ENCODE results near the gene UGT1A1.

The UGT1A1 gene

DNA sequence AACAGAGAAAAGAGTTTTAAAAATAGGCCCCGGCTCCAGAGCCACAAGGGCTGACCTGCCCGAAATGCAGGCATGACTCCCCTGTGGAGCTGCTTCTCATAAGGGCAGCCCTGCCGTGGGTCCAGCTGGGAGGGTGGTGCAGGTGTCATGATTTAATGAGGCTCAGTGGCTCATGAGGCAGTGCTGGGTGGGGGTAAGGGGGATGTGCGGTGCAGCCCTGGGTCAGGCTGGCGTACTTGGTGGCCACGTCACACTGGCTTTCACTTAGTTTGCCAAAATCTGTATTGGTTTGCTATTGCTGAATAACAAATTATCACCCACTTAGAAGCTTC lies 60.7 kb downstream of the UGT1A1 start:
- no peak overlapping the region for H2BK5ac ChIP-seq (ENCODE audit: low read depth, low read length, poor library complexity, severe bottlenecking)
- peaks cover 21 to 27% of the 10 kb centered on the region in 2 experiments for H3K27me3 ChIP-seq (ENCODE audit: control insufficient read depth in 1 of 2, insufficient read depth in 1 of 2, low read length in 2 of 2)
- no peak overlapping the region for H3K14ac ChIP-seq (ENCODE audit: low read length in 2 of 2)
- no peak overlapping the region for H2BK12ac ChIP-seq (ENCODE audit: low read length in 2 of 2)
- no peak overlapping the region for H3K4ac ChIP-seq (ENCODE audit: low read depth in 1 of 2, low read length in 2 of 2)
- no peak overlapping the region for H4K91ac ChIP-seq (ENCODE audit: low read length)
- H3K36me3 ChIP-seq (ENCODE audit: control insufficient read depth in 1 of 2, insufficient read depth in 2 of 2, low read depth in 1 of 2, low read length in 2 of 2): no peaks in the 10 kb centered on the region
- H2AK5ac ChIP-seq (ENCODE audit: low read length, severe bottlenecking): no peak overlapping the region
- no peak overlapping the region for H2BK15ac ChIP-seq (ENCODE audit: low read depth, poor library complexity, severe bottlenecking)
- no peak overlapping the region for H3K27ac ChIP-seq (ENCODE audit: low read length, poor library complexity, severe bottlenecking)
- DNase-seq: no peak
- H2AFZ ChIP-seq (ENCODE audit: low read depth, low read length): no peak overlapping the region
- H3K23ac ChIP-seq (ENCODE audit: low read length in 2 of 2): no peak overlapping the region
- H3K4me3 ChIP-seq (ENCODE audit: insufficient read depth in 1 of 2, low read depth in 1 of 2, low read length in 2 of 2): no peak overlapping the region
- no peak overlapping the region for H2BK120ac ChIP-seq (ENCODE audit: low read depth, low read length)
- H3K18ac ChIP-seq (ENCODE audit: low read depth in 1 of 2, low read length in 2 of 2): no peak overlapping the region
- H3K79me1 ChIP-seq (replicated peaks; ENCODE audit: low read length, poor library complexity, severe bottlenecking): no peaks in the 10 kb centered on the region
- 81% methylated on average over 3 of the region's 6 CpGs for WGBS
- H3K9ac ChIP-seq (ENCODE audit: low read length): no peak overlapping the region
- no peak overlapping the region for H4K8ac ChIP-seq (ENCODE audit: low read length)
- no peak overlapping the region for H3K4me2 ChIP-seq (ENCODE audit: low read length, poor library complexity, severe bottlenecking)
- H3K9me3 ChIP-seq (ENCODE audit: control insufficient read depth, low read length): no peaks in the 10 kb centered on the region
- H3K4me1 ChIP-seq (ENCODE audit: control insufficient read depth, insufficient read depth, low read depth, low read length): peaks cover 4% of the 10 kb centered on the region

DNA sequence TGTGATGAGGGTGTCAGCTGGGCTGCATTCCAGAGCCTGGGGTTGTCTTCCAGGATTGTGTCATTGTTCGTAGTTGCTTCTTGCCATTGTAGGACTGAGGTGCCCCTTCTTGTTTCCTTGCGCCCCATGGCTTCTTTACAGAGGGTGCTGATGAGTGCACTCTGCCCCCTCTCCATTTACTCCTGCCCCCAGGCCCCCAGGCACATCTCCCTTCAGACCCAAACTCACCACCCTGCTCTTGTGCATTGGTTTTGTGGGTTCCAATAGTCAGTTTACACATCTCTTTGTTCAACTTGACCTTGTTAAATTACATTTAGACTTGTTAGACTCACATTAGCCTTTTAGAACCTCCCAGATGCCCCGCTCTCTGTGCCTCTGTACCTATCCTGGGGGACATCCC lies 61.1 kb downstream of the UGT1A1 start:
- H3K27ac ChIP-seq (ENCODE audit: low read length, poor library complexity, severe bottlenecking): no peak overlapping the region
- H3K4ac ChIP-seq (ENCODE audit: low read depth in 1 of 2, low read length in 2 of 2): no peak overlapping the region
- H4K8ac ChIP-seq (ENCODE audit: low read length): no peak overlapping the region
- no peak overlapping the region for H2BK120ac ChIP-seq (ENCODE audit: low read depth, low read length)
- no peak overlapping the region for H3K23ac ChIP-seq (ENCODE audit: low read length in 2 of 2)
- no peak overlapping the region for H3K14ac ChIP-seq (ENCODE audit: low read length in 2 of 2)
- H3K4me2 ChIP-seq (ENCODE audit: low read length, poor library complexity, severe bottlenecking): no peak overlapping the region
- no peaks in the 10 kb centered on the region for H3K36me3 ChIP-seq (ENCODE audit: control insufficient read depth in 1 of 2, insufficient read depth in 2 of 2, low read depth in 1 of 2, low read length in 2 of 2)
- H3K79me1 ChIP-seq (replicated peaks; ENCODE audit: low read length, poor library complexity, severe bottlenecking): no peaks in the 10 kb centered on the region
- H2BK12ac ChIP-seq (ENCODE audit: low read length in 2 of 2): no peak overlapping the region
- H4K91ac ChIP-seq (ENCODE audit: low read length): no peak overlapping the region
- H2AFZ ChIP-seq (ENCODE audit: low read depth, low read length): no peak overlapping the region
- no peak overlapping the region for H3K18ac ChIP-seq (ENCODE audit: low read depth in 1 of 2, low read length in 2 of 2)
- H3K9me3 ChIP-seq (ENCODE audit: control insufficient read depth, low read length): no peaks in the 10 kb centered on the region
- no peak overlapping the region for H2AK5ac ChIP-seq (ENCODE audit: low read length, severe bottlenecking)
- WGBS: 87% methylated on average over 2 of the region's 3 CpGs
- DNase-seq: no peak
- no peak overlapping the region for H3K9ac ChIP-seq (ENCODE audit: low read length)
- no peak overlapping the region for H2BK15ac ChIP-seq (ENCODE audit: low read depth, poor library complexity, severe bottlenecking)
- H3K4me3 ChIP-seq (ENCODE audit: insufficient read depth in 1 of 2, low read depth in 1 of 2, low read length in 2 of 2): no peak overlapping the region
- no peak overlapping the region for H2BK5ac ChIP-seq (ENCODE audit: low read depth, low read length, poor library complexity, severe bottlenecking)
- H3K4me1 ChIP-seq (ENCODE audit: control insufficient read depth, insufficient read depth, low read depth, low read length): peaks cover 4% of the 10 kb centered on the region
- peaks cover 21 to 27% of the 10 kb centered on the region in 2 experiments for H3K27me3 ChIP-seq (ENCODE audit: control insufficient read depth in 1 of 2, insufficient read depth in 1 of 2, low read length in 2 of 2)

DNA sequence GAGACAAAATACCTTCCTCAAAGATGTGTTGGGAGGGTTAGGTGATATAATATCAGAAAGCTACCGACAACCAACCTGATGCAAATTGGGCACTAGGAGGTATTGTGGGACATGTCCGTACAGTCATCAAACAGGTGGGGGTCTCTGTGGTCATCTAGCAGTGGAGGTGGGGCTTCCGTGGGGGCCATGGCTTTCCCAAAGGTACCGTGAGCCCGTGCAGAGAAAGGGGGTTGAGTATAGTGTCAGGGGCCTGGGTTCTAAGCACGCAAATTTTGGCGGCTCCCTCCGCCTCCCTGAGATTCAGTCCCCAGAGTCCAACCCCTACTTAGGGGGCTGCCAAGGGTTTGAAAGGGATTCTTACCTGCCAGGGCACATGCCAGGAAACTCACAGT lies 61.6 kb downstream of the UGT1A1 start:
- Histone ChIP-seq H3K4ac (ENCODE audit: low read depth in 1 of 2, low read length in 2 of 2) (no peak overlapping the region), H2BK120ac (ENCODE audit: low read depth, low read length) (no peak overlapping the region), H3K18ac (ENCODE audit: low read depth in 1 of 2, low read length in 2 of 2) (no peak overlapping the region), H2BK12ac (ENCODE audit: low read length in 2 of 2) (no peak overlapping the region), H2AFZ (ENCODE audit: low read depth, low read length) (no peak overlapping the region), H3K36me3 (ENCODE audit: control insufficient read depth in 1 of 2, insufficient read depth in 2 of 2, low read depth in 1 of 2, low read length in 2 of 2) (no peaks in the 10 kb centered on the region), H3K9me3 (ENCODE audit: control insufficient read depth, low read length) (no peaks in the 10 kb centered on the region), H3K4me1 (ENCODE audit: control insufficient read depth, insufficient read depth, low read depth, low read length) (peaks cover 2% of the 10 kb centered on the region), H2AK5ac (ENCODE audit: low read length, severe bottlenecking) (no peak overlapping the region), H2BK5ac (ENCODE audit: low read depth, low read length, poor library complexity, severe bottlenecking) (no peak overlapping the region), H3K14ac (ENCODE audit: low read length in 2 of 2) (no peak overlapping the region), H2BK15ac (ENCODE audit: low read depth, poor library complexity, severe bottlenecking) (no peak overlapping the region), H3K27me3 (ENCODE audit: control insufficient read depth in 1 of 2, insufficient read depth in 1 of 2, low read length in 2 of 2) (peaks cover 21 to 27% of the 10 kb centered on the region in 2 experiments), H3K23ac (ENCODE audit: low read length in 2 of 2) (no peak overlapping the region), H3K79me1 (replicated peaks; ENCODE audit: low read length, poor library complexity, severe bottlenecking) (no peaks in the 10 kb centered on the region), H4K8ac (ENCODE audit: low read length) (no peak overlapping the region), H3K4me3 (ENCODE audit: insufficient read depth in 1 of 2, low read depth in 1 of 2, low read length in 2 of 2) (no peak overlapping the region), H3K9ac (ENCODE audit: low read length) (no peak overlapping the region), H3K4me2 (ENCODE audit: low read length, poor library complexity, severe bottlenecking) (no peak overlapping the region), H4K91ac (ENCODE audit: low read length) (no peak overlapping the region), H3K27ac (ENCODE audit: low read length, poor library complexity, severe bottlenecking) (no peak overlapping the region)
- no peak for DNase-seq
- WGBS: 83% methylated on average over 8 of the region's 8 CpGs

- WGBS: 91% methylated on average over 21 of the region's 21 CpGs
- no peak overlapping the region for H3K9ac ChIP-seq (ENCODE audit: low read length)
- H3K36me3 ChIP-seq (ENCODE audit: control insufficient read depth in 1 of 2, insufficient read depth in 2 of 2, low read depth in 1 of 2, low read length in 2 of 2): no peaks in the 10 kb centered on the region
- DNase-seq: no peak
- H3K4me2 ChIP-seq (ENCODE audit: low read length, poor library complexity, severe bottlenecking): no peak overlapping the region
- no peak overlapping the region for H2AFZ ChIP-seq (ENCODE audit: low read depth, low read length)
- no peak overlapping the region for H2BK120ac ChIP-seq (ENCODE audit: low read depth, low read length)
- H3K27ac ChIP-seq (ENCODE audit: low read length, poor library complexity, severe bottlenecking): no peak overlapping the region
- no peaks in the 10 kb centered on the region for H3K9me3 ChIP-seq (ENCODE audit: control insufficient read depth, low read length)
- no peak overlapping the region for H3K4me3 ChIP-seq (ENCODE audit: insufficient read depth in 1 of 2, low read depth in 1 of 2, low read length in 2 of 2)
- H3K18ac ChIP-seq (ENCODE audit: low read depth in 1 of 2, low read length in 2 of 2): no peak overlapping the region
- no peaks in the 10 kb centered on the region for H3K79me1 ChIP-seq (replicated peaks; ENCODE audit: low read length, poor library complexity, severe bottlenecking)
- H4K91ac ChIP-seq (ENCODE audit: low read length): no peak overlapping the region
- H3K4me1 ChIP-seq (ENCODE audit: control insufficient read depth, insufficient read depth, low read depth, low read length): peaks cover 1% of the 10 kb centered on the region
- no peak overlapping the region for H2BK15ac ChIP-seq (ENCODE audit: low read depth, poor library complexity, severe bottlenecking)
- no peak overlapping the region for H2BK12ac ChIP-seq (ENCODE audit: low read length in 2 of 2)
- no peak overlapping the region for H3K23ac ChIP-seq (ENCODE audit: low read length in 2 of 2)
- no peak overlapping the region for H2BK5ac ChIP-seq (ENCODE audit: low read depth, low read length, poor library complexity, severe bottlenecking)
- H3K4ac ChIP-seq (ENCODE audit: low read depth in 1 of 2, low read length in 2 of 2): no peak overlapping the region
- peaks cover 21 to 27% of the 10 kb centered on the region in 2 experiments for H3K27me3 ChIP-seq (ENCODE audit: control insufficient read depth in 1 of 2, insufficient read depth in 1 of 2, low read length in 2 of 2)
- no peak overlapping the region for H4K8ac ChIP-seq (ENCODE audit: low read length)
- no peak overlapping the region for H3K14ac ChIP-seq (ENCODE audit: low read length in 2 of 2)
- H2AK5ac ChIP-seq (ENCODE audit: low read length, severe bottlenecking): no peak overlapping the region
Observed at GRCh38 chr2:233822101-233822771, 62.2 kb downstream of the UGT1A1 start.
